ENCODE measurements around the gene CCDC149. TPM values are rescaled to one million over a fixed set of nuclear protein-coding genes. Genes with fewer than 3 reads are reported as not detected.

CCDC149 gene
- total and polyA plus RNA-seq, 2 of the 8 experiments (the other 6 are each of a cell fraction or from before 2014, with no cell fraction given) = 2.2 to 5.6 TPM

- TF ChIP-seq BCL11A (IDR thresholded peaks at IDR 0.05; ENCODE audit: low read depth in 2 of 2, low read length in 2 of 2) = no peak
These were observed 23.0 kb upstream of the CCDC149 start (continued) for GRCh38 chr4:24935856-24936255.

DNA sequence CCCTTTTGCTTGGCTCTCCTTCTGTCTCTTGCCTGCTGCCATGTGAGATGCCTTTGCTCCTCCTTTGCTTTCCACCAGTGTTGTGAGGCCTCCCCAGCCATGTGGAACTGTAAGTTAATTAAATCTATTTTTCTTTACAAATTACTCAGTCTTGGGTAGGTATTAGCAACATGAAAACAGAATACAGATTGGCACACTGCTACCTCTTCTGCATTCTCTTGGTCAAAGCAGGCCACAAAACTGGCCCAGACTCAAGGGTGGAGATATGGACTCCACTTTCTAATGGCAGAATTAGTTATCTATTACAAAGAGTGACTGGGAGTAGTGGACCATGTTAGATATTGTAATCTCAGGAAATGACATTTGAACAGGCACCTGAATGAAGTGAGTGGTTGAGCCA lies 21.5 kb upstream of the CCDC149 start:
- Histone ChIP-seq H3K9me3 (ENCODE audit: insufficient read depth in 2 of 2, low read depth in 1 of 2, low read length in 1 of 2) (peaks cover 25 to 33% of the 10 kb centered on the region in 2 experiments), H2BK120ac (replicated peaks; ENCODE audit: low read depth, low read length) (no peak overlapping the region), H3K23me2 (ENCODE audit: low read depth, low read length) (no peaks in the 10 kb centered on the region), H3K9ac (replicated peaks in 1 of 4; ENCODE audit: extremely low read depth in 1 of 4, low read depth in 3 of 4, low read length in 3 of 4) (no peak overlapping the region), H2AK5ac (ENCODE audit: low read depth, low read length) (no peak overlapping the region), H2BK15ac (ENCODE audit: low read length) (no peak overlapping the region), H3K36me3 (ENCODE audit: control insufficient read depth in 2 of 4, insufficient read depth in 4 of 4, low read length in 3 of 4) (no peaks in the 10 kb centered on the region), H4K91ac (replicated peaks; ENCODE audit: insufficient read length, low read length) (no peak overlapping the region), H3K79me1 (ENCODE audit: low read depth, low read length) (no peaks in the 10 kb centered on the region), H2BK12ac (ENCODE audit: low read depth, low read length) (no peak overlapping the region), H3K4ac (replicated peaks; ENCODE audit: insufficient read length, low read depth, low read length) (no peak overlapping the region), H3K79me2 (ENCODE audit: control insufficient read depth in 1 of 2, insufficient read depth in 2 of 2, low read length in 2 of 2) (no peaks in the 10 kb centered on the region), H4K8ac (ENCODE audit: extremely low read depth, insufficient read depth, low read length) (no peak overlapping the region), H3K4me3 (ENCODE audit: extremely low read depth in 1 of 4, insufficient read depth in 2 of 4, low read depth in 3 of 4, low read length in 4 of 4) (no peak overlapping the region), H3K14ac (ENCODE audit: insufficient read length) (no peak overlapping the region), H3K18ac (ENCODE audit: extremely low read depth, low read length) (no peak overlapping the region), H3K23ac (ENCODE audit: insufficient read length) (no peak overlapping the region), H3K4me2 (ENCODE audit: insufficient read depth in 1 of 2, low read depth in 2 of 2, low read length in 2 of 2) (no peak overlapping the region), H2AFZ (ENCODE audit: low read length) (no peak overlapping the region), H2BK20ac (ENCODE audit: low read length) (no peak overlapping the region), H2BK5ac (ENCODE audit: low read depth, low read length) (no peak overlapping the region), H4K20me1 (replicated peaks in 1 of 2; ENCODE audit: control insufficient read depth in 1 of 2, insufficient read depth in 2 of 2, low read length in 2 of 2) (no peaks in the 10 kb centered on the region), H4K5ac (ENCODE audit: insufficient read length, low read depth, low read length) (no peak overlapping the region), H3K27ac (ENCODE audit: low read depth, low read length) (no peak overlapping the region), H3K27me3 (replicated peaks in 1 of 4; ENCODE audit: control insufficient read depth in 3 of 4, extremely low read depth in 1 of 4, insufficient read depth in 3 of 4, low read length in 3 of 4) (no peaks in the 10 kb centered on the region), H3K4me1 (replicated peaks in 1 of 4; ENCODE audit: control insufficient read depth in 3 of 4, insufficient read depth in 4 of 4, low read length in 3 of 4) (no peaks in the 10 kb centered on the region), H3K56ac (replicated peaks; ENCODE audit: insufficient read length, low read depth, low read length) (no peak overlapping the region)
- POLR2A ChIA-PET (ENCODE audit: partially characterized antibody) = no interaction called here
- FAIRE-seq (no peak), DNase-seq (ENCODE audit: low read depth in 1 of 2, low spot score in 2 of 2) (no peak)
- CTCF ChIA-PET (ENCODE audit: partially characterized antibody) = no interaction called here
- TF ChIP-seq SIN3A (conservative IDR thresholded peaks at IDR 0.05 in 1 of 2, IDR thresholded peaks at IDR 0.05 in 1 of 2; ENCODE audit: low read depth in 1 of 2, low read length in 2 of 2) (no peak), HDAC6 (IDR thresholded peaks at IDR 0.05; ENCODE audit: low read depth, low read length) (no peak), MAFK (IDR thresholded peaks at IDR 0.05; ENCODE audit: low read depth, low read length) (no peak), TAF1 (IDR thresholded peaks at IDR 0.05; ENCODE audit: low read depth, low read length) (no peak), KDM5A (IDR thresholded peaks at IDR 0.05; ENCODE audit: low read length) (no peak), BCL11A (IDR thresholded peaks at IDR 0.05; ENCODE audit: low read depth in 2 of 2, low read length in 2 of 2) (no peak), POU5F1 (IDR thresholded peaks at IDR 0.05; ENCODE audit: low read depth, low read length) (no peak)
